ENCODE results near the gene SEZ6L.
"Not testable (repeated sequence)": the region's sequence is repeated elsewhere in the genome, so short reads cannot be mapped to it uniquely, and the experiment has no call there.

SEZ6L gene

GRCh38 chr22:26374391-26375026 lies 205.2 kb downstream of the SEZ6L start:
- in situ Hi-C loops (cut with HindIII; ENCODE audit: low sequenced_read_pairs), result no loop called here

- in situ Hi-C loops (cut with HindIII; ENCODE audit: low sequenced_read_pairs), result no loop called here
These were observed 208.0 kb downstream of the SEZ6L start for GRCh38 chr22:26377170-26377830.

- in situ Hi-C loops (cut with HindIII; ENCODE audit: low sequenced_read_pairs), result no loop called here
These were observed 211.0 kb downstream of the SEZ6L start for GRCh38 chr22:26380072-26380830.

GRCh38 chr22:26382782-26383181 lies 213.5 kb downstream of the SEZ6L start:
- in situ Hi-C loops (cut with HindIII; ENCODE audit: low sequenced_read_pairs), result no loop called here

DNA sequence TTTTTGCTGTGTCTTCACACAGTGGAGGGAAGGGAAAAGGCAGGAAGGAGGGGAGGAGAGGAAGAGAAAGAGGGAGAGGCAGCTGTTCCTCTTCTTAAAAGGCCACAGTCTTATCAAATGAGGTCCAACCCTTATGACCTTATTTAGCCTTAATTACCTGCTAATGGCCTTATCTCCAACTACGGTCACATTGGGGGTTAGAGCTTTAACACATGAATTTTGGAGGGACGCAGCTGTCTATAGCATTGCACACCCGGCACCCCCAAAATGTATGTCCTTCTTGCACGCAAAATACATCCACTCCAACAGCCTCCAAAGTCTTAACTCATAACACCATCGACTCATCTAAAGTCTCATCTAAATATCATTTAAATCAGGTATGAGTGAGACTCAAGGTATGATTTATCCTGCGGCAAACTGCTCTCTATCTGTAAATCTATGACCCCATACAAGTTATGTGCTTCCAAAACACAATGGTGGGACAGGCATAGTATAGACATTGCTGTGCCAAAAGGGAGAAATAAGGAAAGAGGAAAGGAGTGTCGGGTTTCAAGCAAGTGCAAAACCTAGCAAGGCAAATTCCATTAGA lies 214.8 kb downstream of the SEZ6L start:
- in situ Hi-C loops (cut with HindIII; ENCODE audit: low sequenced_read_pairs), result no loop called here

DNA sequence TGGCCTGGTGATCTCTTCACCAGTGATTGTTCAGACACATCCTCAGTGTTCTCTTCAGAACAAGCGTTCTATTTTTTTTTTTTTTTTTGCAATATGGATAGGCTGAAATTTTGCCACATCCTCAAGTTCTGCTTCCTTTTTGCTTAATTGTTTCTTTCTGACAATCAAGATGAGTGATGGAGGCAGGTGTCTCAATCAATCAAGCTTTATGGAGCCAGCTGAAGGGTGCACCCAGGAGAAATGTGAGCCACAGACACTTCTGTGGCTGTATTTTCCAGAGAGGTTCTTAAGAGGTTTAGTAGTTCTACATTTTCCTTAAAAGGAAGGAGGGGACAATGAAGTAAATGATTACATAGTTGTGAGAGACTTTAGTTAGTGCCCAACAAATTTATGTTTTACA lies 215.9 kb downstream of the SEZ6L start:
- in situ Hi-C loops (cut with HindIII; ENCODE audit: low sequenced_read_pairs), result no loop called here

DNA sequence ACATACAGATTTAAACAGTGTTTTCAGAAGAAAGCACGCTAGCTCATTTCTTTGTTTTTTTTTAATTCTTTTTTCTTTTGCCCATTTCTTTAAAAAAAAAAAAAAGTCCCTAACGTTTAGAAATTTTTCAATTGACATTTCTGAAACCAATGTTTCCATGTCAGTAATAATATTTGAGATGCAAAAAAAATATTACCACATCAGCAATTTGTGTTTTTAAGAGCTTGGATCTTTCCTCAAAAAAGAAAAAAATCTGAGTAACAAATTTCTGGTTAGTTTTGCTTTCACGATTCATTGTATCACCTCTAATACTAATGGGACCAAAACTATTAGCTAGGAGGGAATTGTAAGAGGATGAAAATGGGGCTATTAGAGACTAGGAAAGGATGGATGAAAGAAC lies 219.9 kb downstream of the SEZ6L start:
- in situ Hi-C loops (cut with HindIII; ENCODE audit: low sequenced_read_pairs), result no loop called here

DNA sequence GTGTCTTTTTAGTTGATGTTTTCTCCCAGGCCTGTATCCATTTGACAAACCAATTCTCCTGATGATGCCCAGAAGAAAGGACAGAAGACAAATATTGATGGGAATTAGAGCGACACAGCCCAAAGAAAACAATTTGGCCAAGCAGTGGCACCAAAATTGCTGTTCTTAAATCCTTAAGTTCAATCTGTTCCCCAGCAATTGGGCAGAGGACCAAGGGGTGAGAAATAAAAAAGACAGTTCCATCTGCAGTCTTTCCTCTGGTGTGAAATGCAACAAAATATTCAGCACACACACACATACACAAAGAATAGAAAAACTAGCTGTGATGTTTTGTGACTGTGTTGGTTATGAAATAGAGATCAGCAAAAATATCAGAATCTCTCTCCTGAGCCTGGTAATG lies 221.8 kb downstream of the SEZ6L start:
- in situ Hi-C loops (cut with HindIII; ENCODE audit: low sequenced_read_pairs), result loop anchor here (10.0 kb wide), 1 partner anchor 74 kb away; no protein-coding TSS in a partner anchor

GRCh38 chr22:26391623-26392022 lies 222.4 kb downstream of the SEZ6L start:
- in situ Hi-C loops (cut with HindIII; ENCODE audit: low sequenced_read_pairs), result loop anchor here (10.0 kb wide), 1 partner anchor 73 kb away; no protein-coding TSS in a partner anchor

- in situ Hi-C loops (cut with HindIII; ENCODE audit: low sequenced_read_pairs), result loop anchor here (10.0 kb wide), 1 partner anchor 71 kb away; no protein-coding TSS in a partner anchor
These were observed 224.7 kb downstream of the SEZ6L start for GRCh38 chr22:26393929-26394328.

- in situ Hi-C loops (cut with HindIII; ENCODE audit: low sequenced_read_pairs), result loop anchor here (10.0 kb wide), 1 partner anchor 70 kb away; no protein-coding TSS in a partner anchor
These were observed 225.5 kb downstream of the SEZ6L start for GRCh38 chr22:26394777-26395176.

- in situ Hi-C loops (cut with HindIII; ENCODE audit: low sequenced_read_pairs), result loop anchor here (10.0 kb wide), 1 partner anchor 69 kb away; no protein-coding TSS in a partner anchor
These were observed 226.7 kb downstream of the SEZ6L start for GRCh38 chr22:26395926-26396325.

DNA sequence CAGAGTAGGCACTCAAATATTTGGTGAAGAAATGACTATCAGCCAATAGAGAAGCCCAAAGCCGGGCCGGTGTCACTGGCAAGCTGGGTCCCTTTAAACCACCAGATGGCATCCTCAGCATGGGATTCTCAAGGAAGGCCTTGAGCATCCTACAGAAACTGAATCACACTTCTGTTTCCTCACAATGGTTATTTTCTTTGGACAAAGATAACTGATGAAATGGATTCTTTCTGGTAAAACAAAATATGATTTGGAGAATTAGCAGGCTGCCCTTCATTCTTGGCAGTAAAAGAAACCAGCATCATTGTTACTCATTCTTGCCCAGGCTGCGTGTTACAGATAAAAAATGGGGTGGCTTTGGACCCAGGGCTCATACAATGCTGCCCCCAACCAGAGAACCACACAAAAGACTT lies 229.5 kb downstream of the SEZ6L start:
- in situ Hi-C loops (cut with HindIII; ENCODE audit: low sequenced_read_pairs), result loop anchor here (10.0 kb wide), 1 partner anchor 66 kb away; no protein-coding TSS in a partner anchor

GRCh38 chr22:26399289-26399688 lies 230.0 kb downstream of the SEZ6L start:
- in situ Hi-C loops (cut with HindIII; ENCODE audit: low sequenced_read_pairs), result loop anchor here (10.0 kb wide), 1 partner anchor 66 kb away; no protein-coding TSS in a partner anchor

- in situ Hi-C loops (cut with HindIII; ENCODE audit: low sequenced_read_pairs), result no loop called here
These were observed 232.5 kb downstream of the SEZ6L start for GRCh38 chr22:26401726-26402125.

DNA sequence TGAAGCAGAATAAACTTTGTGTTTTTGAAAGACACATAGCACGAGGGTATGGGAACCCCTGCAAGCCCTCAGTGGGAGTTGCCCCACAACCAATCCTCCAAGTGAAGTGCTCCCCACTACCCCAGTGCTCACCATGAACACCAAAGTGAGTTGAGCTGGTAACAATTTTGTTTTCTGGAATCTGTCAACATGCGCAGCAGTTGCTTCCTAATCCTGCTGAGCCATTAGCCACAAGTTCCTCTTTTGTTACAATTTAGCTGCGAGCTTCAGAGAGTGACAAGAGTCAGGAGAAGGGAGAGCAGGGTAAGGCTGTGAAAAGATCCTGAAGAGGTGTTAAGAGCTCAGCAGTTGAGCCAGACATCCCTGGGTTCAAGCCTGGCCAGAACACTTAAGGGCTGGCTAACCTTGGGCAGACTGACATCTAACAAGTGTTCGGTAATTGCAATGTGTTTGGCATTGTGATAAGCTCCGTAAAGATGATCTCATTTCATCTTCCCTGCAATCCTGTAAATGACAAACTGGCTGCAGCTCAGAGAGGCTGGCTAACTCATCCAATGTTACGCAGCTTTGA lies 235.7 kb downstream of the SEZ6L start:
- in situ Hi-C loops (cut with HindIII; ENCODE audit: low sequenced_read_pairs), result no loop called here

DNA sequence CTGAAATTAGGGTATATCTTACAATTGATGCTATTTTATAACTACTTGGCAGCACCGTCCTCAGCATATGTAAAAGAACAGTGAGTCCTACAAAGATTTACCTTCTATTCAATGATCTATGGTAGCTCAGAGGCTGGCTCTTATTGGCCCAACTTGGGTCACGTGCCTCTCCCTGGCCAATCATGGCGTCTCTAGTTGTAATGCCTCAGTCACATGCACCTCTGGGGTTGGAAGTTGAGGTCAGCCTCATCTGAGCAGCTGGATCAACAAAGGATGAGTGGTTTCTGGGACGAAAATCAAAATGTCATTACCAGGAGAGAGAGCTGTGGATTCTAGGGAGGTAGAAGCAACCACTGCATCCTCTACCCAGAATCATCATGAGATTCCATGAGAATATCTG lies 236.9 kb downstream of the SEZ6L start:
- in situ Hi-C loops (cut with HindIII; ENCODE audit: low sequenced_read_pairs), result no loop called here

DNA sequence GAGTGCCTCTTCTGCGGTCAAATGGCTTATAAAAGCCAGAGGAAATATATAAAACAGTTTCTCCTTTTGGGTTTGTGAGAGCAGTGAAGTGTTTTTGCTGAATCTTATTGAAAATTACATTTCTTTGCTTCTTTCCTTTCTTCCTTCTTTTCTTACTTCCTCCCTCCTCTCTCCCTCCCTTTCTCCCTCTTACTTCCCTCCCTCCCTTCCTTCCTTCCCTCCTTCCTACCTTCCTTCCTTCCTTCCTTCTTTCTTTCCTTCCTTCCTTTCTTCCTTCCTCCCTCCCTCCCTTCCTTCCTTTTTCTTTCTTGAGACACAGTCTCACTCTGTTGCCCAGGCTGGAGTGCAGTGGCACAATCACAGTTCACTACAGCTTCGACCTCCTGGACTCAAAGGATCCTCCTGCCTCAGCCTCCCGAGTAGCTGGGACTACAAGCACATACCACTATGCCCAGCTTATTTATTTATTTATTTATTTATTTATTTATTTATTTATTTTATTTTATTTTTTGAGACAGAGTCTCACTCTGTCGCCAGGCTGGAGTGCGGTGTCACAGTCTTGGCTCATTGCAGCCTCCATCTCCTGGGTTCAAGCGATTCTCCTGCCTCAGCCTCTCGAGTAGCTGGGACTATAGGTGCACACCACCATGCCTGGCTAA lies 239.4 kb downstream of the SEZ6L start:
- in situ Hi-C loops (cut with HindIII; ENCODE audit: low sequenced_read_pairs), result not testable (repeated sequence)

DNA sequence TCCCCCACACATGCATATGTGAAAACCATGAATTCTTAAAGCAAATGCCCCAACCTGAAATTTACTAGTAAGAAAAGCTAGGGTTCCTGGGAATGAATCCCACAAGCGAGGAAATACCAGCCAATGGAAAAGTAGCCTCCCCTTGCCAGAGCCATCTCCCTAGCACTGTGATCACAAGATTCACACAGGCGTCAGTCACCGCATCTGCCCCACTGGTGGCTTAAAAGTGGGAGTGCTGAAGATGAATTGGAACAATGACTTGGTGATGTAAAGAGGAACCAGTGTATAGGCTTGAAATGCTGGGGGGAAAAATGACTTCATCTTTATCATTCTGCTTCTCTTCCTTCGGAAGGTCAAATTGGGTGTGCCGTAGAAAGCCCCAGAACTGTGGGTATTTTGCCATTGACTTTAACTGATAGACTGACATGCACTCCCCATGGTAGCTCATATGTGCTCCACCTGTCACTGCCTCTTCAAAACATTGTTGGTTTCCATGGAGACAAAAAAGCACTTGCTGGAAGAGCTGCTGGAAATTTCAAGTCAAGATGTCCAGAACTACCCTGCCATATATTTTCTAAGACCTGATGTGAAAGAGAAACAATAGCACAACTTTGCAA lies 240.6 kb downstream of the SEZ6L start:
- in situ Hi-C loops (cut with HindIII; ENCODE audit: low sequenced_read_pairs), result loop anchor here (10.0 kb wide), 1 partner anchor 95 kb away; no protein-coding TSS in a partner anchor

GRCh38 chr22:26410386-26410785 lies 241.1 kb downstream of the SEZ6L start:
- in situ Hi-C loops (cut with HindIII; ENCODE audit: low sequenced_read_pairs), result loop anchor here (10.0 kb wide), 1 partner anchor 94 kb away; no protein-coding TSS in a partner anchor

Measured in endothelial cell of hepatic sinusoid (primary cell).